T-helper 2 cell (primary cell): ENCODE results near the gene OS9.

Experiments
- DNase-seq, 5 experiments: peaks; one replicate each; pipeline versions ENCODE4 v3.0.0 to v3.0.0-alpha.2; 2012 to 2022

Gene OS9

DNA sequence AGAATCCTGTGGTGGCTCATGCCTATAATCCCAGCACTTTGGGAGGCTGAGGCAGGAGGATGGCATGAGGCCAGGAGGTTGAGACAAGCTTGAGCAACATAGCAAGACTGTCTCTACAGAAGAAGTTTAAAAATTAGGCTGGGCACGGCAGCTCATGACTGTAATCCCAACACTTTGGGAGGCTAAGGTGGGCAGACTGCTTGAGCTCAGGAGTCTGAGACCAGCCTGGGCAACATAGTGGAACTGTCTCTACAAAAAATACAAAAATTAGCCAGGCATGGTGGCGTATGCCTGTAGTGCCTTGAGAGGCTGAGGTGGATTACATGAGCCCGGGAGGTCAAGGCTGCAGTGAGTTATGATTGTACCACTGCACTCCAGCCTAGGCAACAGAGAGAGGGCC is 73.9 kb downstream of the OS9 start:
- no peak for DNase-seq

DNA sequence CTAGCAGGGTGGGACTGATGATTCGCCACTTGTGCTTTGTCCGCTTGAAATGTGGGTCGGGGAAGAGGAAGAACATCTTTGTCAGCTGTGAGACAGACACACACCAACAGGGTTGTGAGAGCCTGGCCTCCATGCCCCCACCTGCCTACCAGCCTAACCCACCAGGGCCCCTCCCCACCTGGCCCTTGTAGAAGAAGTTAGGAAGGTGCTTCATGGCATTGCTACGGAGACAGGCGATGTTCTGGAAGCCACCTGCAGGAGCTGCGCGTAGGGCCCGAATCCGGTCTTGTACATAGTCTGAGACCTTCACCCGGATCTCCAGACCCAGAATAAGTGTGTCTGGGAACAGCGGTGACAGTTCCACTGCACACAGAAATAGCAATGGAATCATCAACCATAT is 75.7 kb downstream of the OS9 start:
- no peak for DNase-seq

DNA sequence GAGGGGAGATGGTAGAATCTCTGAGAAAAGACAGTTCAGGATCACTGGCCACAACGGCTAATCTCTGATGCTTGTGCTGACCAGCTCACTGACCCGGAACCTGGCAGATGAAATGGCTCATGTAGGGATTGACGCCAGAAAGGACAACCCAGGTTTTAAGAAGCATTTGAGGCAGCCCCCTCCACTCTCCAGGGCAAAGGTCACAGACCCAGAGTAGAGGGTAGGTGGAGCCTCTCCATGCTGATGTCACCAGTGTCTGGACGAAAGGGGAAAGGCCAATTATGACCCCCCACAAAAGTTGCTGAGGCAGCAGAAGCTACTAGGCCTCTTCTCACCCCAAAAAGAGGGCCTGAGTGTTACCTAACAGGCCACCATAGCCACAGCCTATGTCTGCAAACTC is 76.8 kb downstream of the OS9 start:
- no peak for DNase-seq
